ENCODE measurements around the gene TTC14. TPM values are rescaled to one million over a fixed set of nuclear protein-coding genes. Genes with fewer than 3 reads are reported as not detected.

Gene TTC14
- total RNA-seq, 1 experiment from 2014 or later = 31.5 TPM

DNA sequence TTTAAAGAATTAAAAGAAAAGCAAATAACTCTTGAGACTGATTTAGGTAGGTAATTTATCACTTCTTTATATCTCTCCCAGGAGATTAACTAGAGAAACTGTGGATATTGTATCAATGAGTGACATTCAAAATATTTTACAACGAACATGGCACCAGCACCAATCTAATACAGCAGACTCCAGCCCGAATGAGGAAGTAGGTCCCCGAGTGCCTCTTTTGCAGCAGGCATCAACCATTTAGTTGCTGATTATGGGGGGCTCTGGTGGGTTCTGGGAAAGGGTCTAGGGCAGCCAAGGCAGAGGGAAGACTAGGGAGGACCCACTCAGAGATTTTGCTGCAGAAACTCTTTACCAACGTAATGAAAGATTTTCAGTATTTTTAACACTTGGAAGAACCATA is 31.7 kb upstream of the TTC14 start:
- DNase-seq (ENCODE audit: low read depth, low spot score) = no peak
- Histone ChIP-seq H3K27me3 (ENCODE audit: insufficient read depth, low read length) (peaks cover 25% of the 10 kb centered on the region), H3K36me3 (ENCODE audit: control insufficient read depth in 1 of 2, insufficient read depth in 2 of 2, low read length in 2 of 2) (no peaks in the 10 kb centered on the region), H3K4me3 (replicated peaks in 1 of 2; ENCODE audit: low read depth in 1 of 2, low read length in 2 of 2) (no peak overlapping the region), H3K9ac (ENCODE audit: low read length) (no peak overlapping the region), H3K4me1 (ENCODE audit: control insufficient read depth in 1 of 2, insufficient read depth in 2 of 2, low read length in 2 of 2) (no peaks in the 10 kb centered on the region), H3K79me2 (ENCODE audit: insufficient read depth, low read length) (no peaks in the 10 kb centered on the region), H2AFZ (ENCODE audit: low read depth, low read length, poor library complexity, severe bottlenecking) (no peak overlapping the region), H3K27ac (ENCODE audit: low read depth, low read length) (no peak overlapping the region), H3K9me3 (ENCODE audit: control insufficient read depth in 1 of 2, insufficient read depth in 1 of 2, low read depth in 1 of 2, low read length in 2 of 2) (no peaks in the 10 kb centered on the region), H3K4me2 (ENCODE audit: low read length) (no peak overlapping the region), H3K9me2 (ENCODE audit: insufficient read depth) (no peaks in the 10 kb centered on the region), H4K20me1 (ENCODE audit: insufficient read depth) (no peaks in the 10 kb centered on the region; the same call in 1 of the 2 replicates)
- intact Hi-C loops (cut with micrococcal nuclease) = no loop called here
- ChIA-PET CTCF (no interaction called here), RAD21 (ENCODE audit: low non-redundant PET in 1 of 2, low total read pairs in 2 of 2, uncharacterized antibody in 2 of 2, unreplicated experiment in 2 of 2) (no interaction called here), POLR2A (no interaction called here)
- no TSS peak for BruUV-seq (replicated peaks)
- TF ChIP-seq, protein P1, sequence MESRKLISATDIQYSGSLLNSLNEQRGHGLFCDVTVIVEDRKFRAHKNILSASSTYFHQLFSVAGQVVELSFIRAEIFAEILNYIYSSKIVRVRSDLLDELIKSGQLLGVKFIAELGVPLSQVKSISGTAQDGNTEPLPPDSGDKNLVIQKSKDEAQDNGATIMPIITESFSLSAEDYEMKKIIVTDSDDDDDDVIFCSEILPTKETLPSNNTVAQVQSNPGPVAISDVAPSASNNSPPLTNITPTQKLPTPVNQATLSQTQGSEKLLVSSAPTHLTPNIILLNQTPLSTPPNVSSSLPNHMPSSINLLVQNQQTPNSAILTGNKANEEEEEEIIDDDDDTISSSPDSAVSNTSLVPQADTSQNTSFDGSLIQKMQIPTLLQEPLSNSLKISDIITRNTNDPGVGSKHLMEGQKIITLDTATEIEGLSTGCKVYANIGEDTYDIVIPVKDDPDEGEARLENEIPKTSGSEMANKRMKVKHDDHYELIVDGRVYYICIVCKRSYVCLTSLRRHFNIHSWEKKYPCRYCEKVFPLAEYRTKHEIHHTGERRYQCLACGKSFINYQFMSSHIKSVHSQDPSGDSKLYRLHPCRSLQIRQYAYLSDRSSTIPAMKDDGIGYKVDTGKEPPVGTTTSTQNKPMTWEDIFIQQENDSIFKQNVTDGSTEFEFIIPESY (IDR thresholded peaks at IDR 0.05; ENCODE audit: extremely low read depth, insufficient replicate concordance, low read length) = no peak
- no peak for TF ChIP-seq ZNF274 (IDR thresholded peaks at IDR 0.05; ENCODE audit: low read depth, low read length)
- TF ChIP-seq EZH2phosphoT487 (IDR thresholded peaks at IDR 0.05; ENCODE audit: borderline replicate concordance) = no peak
- TF ChIP-seq POLR2AphosphoS5 (IDR thresholded peaks at IDR 0.05; ENCODE audit: low read depth, low read length) = no peak
- TF ChIP-seq SP1 (IDR thresholded peaks at IDR 0.05; ENCODE audit: low read depth) = no peak
- no peak for TF ChIP-seq CBX3 (IDR thresholded peaks at IDR 0.05; ENCODE audit: low read depth)
- TF ChIP-seq EGR1 (IDR thresholded peaks at IDR 0.05; ENCODE audit: low read depth) = no peak
- no peak for TF ChIP-seq TCF7L2 (IDR thresholded peaks at IDR 0.05; ENCODE audit: borderline replicate concordance, extremely low read depth, insufficient read depth, insufficient read length)
- TF ChIP-seq, protein P2, sequence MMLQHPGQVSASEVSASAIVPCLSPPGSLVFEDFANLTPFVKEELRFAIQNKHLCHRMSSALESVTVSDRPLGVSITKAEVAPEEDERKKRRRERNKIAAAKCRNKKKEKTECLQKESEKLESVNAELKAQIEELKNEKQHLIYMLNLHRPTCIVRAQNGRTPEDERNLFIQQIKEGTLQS (IDR thresholded peaks at IDR 0.05) = no peak
- no peak for TF ChIP-seq ELF1 (IDR thresholded peaks at IDR 0.05; ENCODE audit: borderline replicate concordance, low read depth)
- no peak for TF ChIP-seq ZFX (IDR thresholded peaks at IDR 0.05)
- TF ChIP-seq JUND (IDR thresholded peaks at IDR 0.05) = no peak
- ATAC-seq = no peak
